Ishikawa (cell line): Measurements from ENCODE around the gene STIM1.

Experiments
- CEBPB ChIP-seq: IDR thresholded peaks from 2 replicates; pipeline ENCODE4 v1.6.1; 2012
- CREB1 ChIP-seq: IDR thresholded peaks from 2 replicates; pipeline ENCODE4 v1.6.1; 2012; ENCODE audit warnings: low read depth
- EGR1 ChIP-seq: IDR thresholded peaks from 2 replicates; pipeline ENCODE4 v1.6.1; 2012
- EP300 ChIP-seq: IDR thresholded peaks from 2 replicates; pipeline ENCODE4 v1.6.1; 2012; ENCODE audit warnings: borderline replicate concordance
- FOXM1 ChIP-seq: IDR thresholded peaks from 2 replicates; pipeline ENCODE4 v1.6.1; 2012; ENCODE audit warnings: low read depth, borderline replicate concordance
- MAX ChIP-seq: IDR thresholded peaks from 2 replicates; pipeline ENCODE4 v1.6.1; 2012
- NFIC ChIP-seq: IDR thresholded peaks from 2 replicates; pipeline ENCODE4 v1.6.1; 2012
- RAD21 ChIP-seq: IDR thresholded peaks from 2 replicates; pipeline ENCODE4 v1.6.1; 2012; ENCODE audit warnings: low read depth
- TAF1 ChIP-seq: IDR thresholded peaks from 2 replicates; pipeline ENCODE4 v1.6.1; 2012; ENCODE audit warnings: low read depth, mild to moderate bottlenecking
- TCF12 ChIP-seq: IDR thresholded peaks from 2 replicates; pipeline ENCODE4 v1.6.1; 2012; ENCODE audit warnings: low read depth
- TEAD4 ChIP-seq: IDR thresholded peaks from 2 replicates; pipeline ENCODE4 v1.6.1; 2012
- YY1 ChIP-seq: IDR thresholded peaks from 2 replicates; pipeline ENCODE4 v1.6.1; 2012; ENCODE audit warnings: low read depth
- ZBTB7A ChIP-seq: IDR thresholded peaks from 2 replicates; pipeline ENCODE4 v1.6.1; 2012; ENCODE audit warnings: low read depth
- TF ChIP-seq, protein P1 (sequence below): IDR thresholded peaks from 2 replicates; pipeline ENCODE4 v1.6.1; 2012; ENCODE audit warnings: low read depth, mild to moderate bottlenecking
- TF ChIP-seq, protein P2 (sequence below): IDR thresholded peaks from 2 replicates; pipeline ENCODE4 v1.6.1; 2012

STIM1 gene

DNA sequence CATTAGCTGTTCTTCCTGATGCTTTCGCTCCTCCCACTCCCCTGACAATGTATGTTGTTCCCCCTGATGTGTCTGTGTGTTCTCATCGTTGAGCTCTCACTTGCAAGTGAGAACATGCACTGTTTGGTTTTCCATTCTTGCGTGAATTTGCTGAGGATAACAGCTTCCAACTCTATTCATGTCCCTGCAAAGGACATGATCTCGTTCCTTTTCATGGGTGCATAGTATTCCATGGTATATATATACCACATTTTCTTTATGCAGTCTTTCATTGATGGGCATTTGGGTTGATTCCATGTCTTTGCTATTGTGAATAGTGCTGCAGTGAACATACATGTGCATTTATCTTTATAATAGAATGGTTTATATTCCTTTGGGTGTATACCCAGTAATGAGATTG lies 180.5 kb downstream of the STIM1 start:
- no peak for TF ChIP-seq YY1
- no peak for TF ChIP-seq MAX
- TF ChIP-seq, protein P1, sequence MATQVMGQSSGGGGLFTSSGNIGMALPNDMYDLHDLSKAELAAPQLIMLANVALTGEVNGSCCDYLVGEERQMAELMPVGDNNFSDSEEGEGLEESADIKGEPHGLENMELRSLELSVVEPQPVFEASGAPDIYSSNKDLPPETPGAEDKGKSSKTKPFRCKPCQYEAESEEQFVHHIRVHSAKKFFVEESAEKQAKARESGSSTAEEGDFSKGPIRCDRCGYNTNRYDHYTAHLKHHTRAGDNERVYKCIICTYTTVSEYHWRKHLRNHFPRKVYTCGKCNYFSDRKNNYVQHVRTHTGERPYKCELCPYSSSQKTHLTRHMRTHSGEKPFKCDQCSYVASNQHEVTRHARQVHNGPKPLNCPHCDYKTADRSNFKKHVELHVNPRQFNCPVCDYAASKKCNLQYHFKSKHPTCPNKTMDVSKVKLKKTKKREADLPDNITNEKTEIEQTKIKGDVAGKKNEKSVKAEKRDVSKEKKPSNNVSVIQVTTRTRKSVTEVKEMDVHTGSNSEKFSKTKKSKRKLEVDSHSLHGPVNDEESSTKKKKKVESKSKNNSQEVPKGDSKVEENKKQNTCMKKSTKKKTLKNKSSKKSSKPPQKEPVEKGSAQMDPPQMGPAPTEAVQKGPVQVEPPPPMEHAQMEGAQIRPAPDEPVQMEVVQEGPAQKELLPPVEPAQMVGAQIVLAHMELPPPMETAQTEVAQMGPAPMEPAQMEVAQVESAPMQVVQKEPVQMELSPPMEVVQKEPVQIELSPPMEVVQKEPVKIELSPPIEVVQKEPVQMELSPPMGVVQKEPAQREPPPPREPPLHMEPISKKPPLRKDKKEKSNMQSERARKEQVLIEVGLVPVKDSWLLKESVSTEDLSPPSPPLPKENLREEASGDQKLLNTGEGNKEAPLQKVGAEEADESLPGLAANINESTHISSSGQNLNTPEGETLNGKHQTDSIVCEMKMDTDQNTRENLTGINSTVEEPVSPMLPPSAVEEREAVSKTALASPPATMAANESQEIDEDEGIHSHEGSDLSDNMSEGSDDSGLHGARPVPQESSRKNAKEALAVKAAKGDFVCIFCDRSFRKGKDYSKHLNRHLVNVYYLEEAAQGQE, result no peak
- TF ChIP-seq RAD21, result no peak
- TF ChIP-seq TAF1, result no peak
- TF ChIP-seq ZBTB7A, result no peak
- TF ChIP-seq CREB1, result no peak
- TF ChIP-seq, protein P2, sequence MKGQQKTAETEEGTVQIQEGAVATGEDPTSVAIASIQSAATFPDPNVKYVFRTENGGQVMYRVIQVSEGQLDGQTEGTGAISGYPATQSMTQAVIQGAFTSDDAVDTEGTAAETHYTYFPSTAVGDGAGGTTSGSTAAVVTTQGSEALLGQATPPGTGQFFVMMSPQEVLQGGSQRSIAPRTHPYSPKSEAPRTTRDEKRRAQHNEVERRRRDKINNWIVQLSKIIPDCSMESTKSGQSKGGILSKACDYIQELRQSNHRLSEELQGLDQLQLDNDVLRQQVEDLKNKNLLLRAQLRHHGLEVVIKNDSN, result no peak
- TF ChIP-seq CEBPB, result no peak
- TF ChIP-seq TEAD4, result no peak
- TF ChIP-seq NFIC, result no peak
- TF ChIP-seq TCF12, result no peak
- no peak for TF ChIP-seq EP300
- TF ChIP-seq EGR1, result no peak

DNA sequence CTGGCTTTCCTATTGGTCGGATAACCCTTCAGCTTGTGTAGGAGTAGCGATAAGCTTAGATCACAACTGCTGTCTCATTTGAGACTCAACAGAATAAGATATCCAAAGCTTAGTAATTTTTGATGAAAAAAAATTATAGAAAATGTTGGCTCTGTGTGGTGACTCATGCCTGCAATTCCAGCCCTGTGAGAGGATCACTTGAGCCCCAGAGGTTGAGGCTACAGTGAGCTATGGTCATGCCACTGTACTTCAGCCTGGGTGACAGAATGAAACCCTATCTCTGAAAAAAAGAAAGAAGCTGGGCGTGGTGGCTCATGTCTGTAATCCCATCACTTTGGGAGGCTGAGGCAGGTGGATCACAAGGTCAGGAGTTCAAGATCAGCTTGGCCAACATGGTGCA lies 183.5 kb downstream of the STIM1 start:
- TF ChIP-seq EP300, result no peak
- no peak for TF ChIP-seq NFIC
- TF ChIP-seq EGR1, result no peak
- no peak for TF ChIP-seq TAF1
- TF ChIP-seq TCF12, result no peak
- TF ChIP-seq, protein P1, result no peak
- TF ChIP-seq, protein P2, result no peak
- TF ChIP-seq RAD21, result no peak
- TF ChIP-seq CREB1, result no peak
- TF ChIP-seq TEAD4, result no peak
- TF ChIP-seq MAX, result no peak
- no peak for TF ChIP-seq YY1
- no peak for TF ChIP-seq ZBTB7A
- no peak for TF ChIP-seq CEBPB
- no peak for TF ChIP-seq FOXM1

GRCh38 chr11:4040461-4040860 lies 185.0 kb downstream of the STIM1 start:
- TF ChIP-seq ZBTB7A (no peak), MAX (no peak), FOXM1 (no peak), YY1 (no peak), NFIC (no peak), EGR1 (no peak), TCF12 (no peak), RAD21 (no peak), EP300 (no peak), TAF1 (no peak), TEAD4 (no peak)
- TF ChIP-seq, protein P1, result no peak
- TF ChIP-seq, protein P2, result no peak

DNA sequence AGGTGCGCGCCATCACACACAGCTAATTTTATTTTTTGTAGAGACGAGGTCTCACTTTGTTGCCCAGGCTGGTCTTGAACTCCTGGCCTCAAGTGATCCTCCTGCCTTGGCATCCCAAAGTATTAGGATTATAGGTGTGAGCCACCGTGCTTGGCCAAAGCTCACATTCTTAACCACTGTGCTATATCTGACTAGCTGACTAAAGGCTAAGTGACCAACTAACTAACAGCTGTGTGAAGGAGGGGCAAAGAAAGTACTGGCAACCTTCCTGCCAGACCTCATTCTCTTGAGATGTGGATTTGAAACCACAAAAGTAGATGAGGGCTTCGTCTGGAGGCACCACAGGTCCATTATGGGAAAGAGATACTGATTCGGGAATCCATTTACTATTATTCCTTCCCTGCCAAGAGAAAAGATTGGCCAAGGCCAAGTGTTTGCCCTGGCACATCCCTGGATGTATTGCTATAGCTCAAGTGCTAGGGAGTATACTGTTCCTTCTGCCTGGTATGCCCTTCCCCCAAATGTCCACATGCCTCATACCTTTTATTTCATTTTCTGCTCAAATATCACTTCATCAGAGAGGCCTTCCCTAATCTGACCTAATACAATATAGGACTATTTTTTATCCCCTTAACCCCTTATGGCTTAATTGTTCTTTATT lies 186.4 kb downstream of the STIM1 start:
- TF ChIP-seq, protein P1, result no peak
- no peak for TF ChIP-seq CREB1
- TF ChIP-seq NFIC, result no peak
- no peak for TF ChIP-seq TAF1
- no peak for TF ChIP-seq YY1
- no peak for TF ChIP-seq CEBPB
- TF ChIP-seq TCF12, result no peak
- TF ChIP-seq, protein P2, result no peak
- no peak for TF ChIP-seq EP300
- TF ChIP-seq FOXM1, result no peak
- no peak for TF ChIP-seq TEAD4
- no peak for TF ChIP-seq EGR1
- no peak for TF ChIP-seq MAX
- no peak for TF ChIP-seq RAD21
